ENCODE data around the gene TSPAN33.

The TSPAN33 gene

GRCh38 chr7:129136887-129137642 lies 7.4 kb upstream of the TSPAN33 start:
- peak; percentile 57 to 78 (median 68) for DNase-seq

GRCh38 chr7:129143724-129144094 lies 798 bp upstream of the TSPAN33 start:
- DNase-seq, result no peak

- peak in 1 of 4 experiments; percentile 45 for DNase-seq
Measured at GRCh38 chr7:129144834-129145668, 544 bp downstream of the TSPAN33 start.

GRCh38 chr7:129146237-129146979 lies 1.9 kb downstream of the TSPAN33 start:
- DNase-seq, result peak in 1 of 4 experiments; percentile 17

GRCh38 chr7:129147731-129148130 lies 3.2 kb downstream of the TSPAN33 start:
- DNase-seq, result peak; percentile 33 to 61 (median 56)

- peak; percentile 46 to 64 (median 60) for DNase-seq
Measured at GRCh38 chr7:129149511-129149910, 5.0 kb downstream of the TSPAN33 start.

GRCh38 chr7:129150199-129150996 lies 5.9 kb downstream of the TSPAN33 start:
- DNase-seq, result peak; percentile 39 to 78 (median 61)

GRCh38 chr7:129157651-129158050 lies 13.1 kb downstream of the TSPAN33 start:
- DNase-seq, result no peak

- no peak for DNase-seq
Measured at GRCh38 chr7:129159539-129159938, 15.0 kb downstream of the TSPAN33 start.

GRCh38 chr7:129160161-129160905 lies 15.8 kb downstream of the TSPAN33 start:
- no peak for DNase-seq

GRCh38 chr7:129161524-129162225 lies 17.2 kb downstream of the TSPAN33 start:
- no peak for DNase-seq

GRCh38 chr7:129162732-129163131 lies 18.2 kb downstream of the TSPAN33 start:
- DNase-seq, result no peak

GRCh38 chr7:129163875-129164544 lies 19.5 kb downstream of the TSPAN33 start:
- DNase-seq, result peak; percentile 62 to 80 (median 70)

- DNase-seq, result no peak
Measured at GRCh38 chr7:129166745-129167144, 22.2 kb downstream of the TSPAN33 start.

GRCh38 chr7:129167817-129168216 lies 23.3 kb downstream of the TSPAN33 start:
- DNase-seq, result no peak

GRCh38 chr7:129168231-129169021 lies 23.9 kb downstream of the TSPAN33 start:
- DNase-seq, result no peak

- peak in 2 of 4 experiments; percentile 46 to 64 for DNase-seq
Measured at GRCh38 chr7:129169171-129169671, 24.7 kb downstream of the TSPAN33 start.

- peak; percentile 39 to 72 (median 64) for DNase-seq
Measured at GRCh38 chr7:129169686-129170440, 25.4 kb downstream of the TSPAN33 start.

Measured in suppressor macrophage (primary cell).